K562 (cell line): ENCODE measurements around the gene DDX54. TPM values are rescaled to one million over a fixed set of nuclear protein-coding genes. Genes with fewer than 3 reads are reported as not detected.

ENCODE experiments used
- ATF7 ChIP-seq: fragments of 450-650 bp; IDR thresholded peaks from 2 replicates; pipeline ENCODE4 v1.7.1; 2014; ENCODE audit warnings: mild to moderate bottlenecking, moderate library complexity
- EP300 ChIP-seq: IDR thresholded peaks from 2 replicates; pipeline ENCODE4 v1.6.1; 2012; ENCODE audit warnings: low read length, improper control_type of control experiment
- FOSL1 ChIP-seq: fragments of 200-800 bp; sonication (Bioruptor generic); conservative IDR thresholded peaks from 2 replicates; pipeline ENCODE4 v1.6.1; 2016; ENCODE audit warnings: missing genetic modification characterization, missing compliant biosample characterization
- HDAC3 ChIP-seq: fragments of 450-650 bp; IDR thresholded peaks from 2 replicates; pipeline ENCODE4 v1.6.1; 2018; ENCODE audit warnings: borderline replicate concordance, mild to moderate bottlenecking, moderate library complexity; ENCODE audit not compliant: partially characterized antibody
- ID3 ChIP-seq, 2 experiments: fragments of 250-450 bp in 1 of 2; fragments of 450-650 bp in 1 of 2; sonication (Bioruptor Pico) in 1 of 2; IDR thresholded peaks; 2 replicates each; pipeline versions ENCODE4 v1.6.1 to v1.8.0; 2016 to 2021; ENCODE audit warnings: mild to moderate bottlenecking in 2 of 2, moderate library complexity in 2 of 2, missing compliant biosample characterization in 1 of 2, missing genetic modification characterization in 1 of 2
- JUN ChIP-seq, 2 experiments: sonication (generic) in 1 of 2; formaldehyde crosslinking in 1 of 2; IDR thresholded peaks; 2 replicates each; pipeline versions ENCODE4 v1.6.1 to v1.8.0; 2012 to 2022; ENCODE audit warnings: borderline replicate concordance in 2 of 2, mild to moderate bottlenecking in 2 of 2, improper control_type of control experiment in 1 of 2, low read depth in 1 of 2, low read length in 1 of 2, missing genetic modification reagents in 1 of 2
- KDM1A ChIP-seq, 2 experiments: fragments of 450-650 bp; IDR thresholded peaks; 2 replicates each; pipeline ENCODE4 v1.6.1; 2016; ENCODE audit warnings: mild to moderate bottlenecking in 2 of 2
- L3MBTL2 ChIP-seq: fragments of 450-650 bp; IDR thresholded peaks from 2 replicates; pipeline ENCODE4 v1.6.1; 2016; ENCODE audit warnings: mild to moderate bottlenecking, moderate library complexity
- MEIS2 ChIP-seq: fragments of 450-650 bp; IDR thresholded peaks from 2 replicates; pipeline ENCODE4 v1.6.1; 2014; ENCODE audit warnings: mild to moderate bottlenecking; ENCODE audit not compliant: partially characterized antibody
- RB1 ChIP-seq: fragments of 450-650 bp; IDR thresholded peaks from 2 replicates; pipeline ENCODE4 v1.6.1; 2017; ENCODE audit warnings: low read depth, mild to moderate bottlenecking
- SMAD4 ChIP-seq: fragments of 250-450 bp; sonication (Bioruptor Pico); conservative IDR thresholded peaks from 2 replicates; pipeline ENCODE4 v1.8.0; 2021; ENCODE audit warnings: inconsistent platforms, mild to moderate bottlenecking, moderate library complexity
- SMARCA4 ChIP-seq: fragments of 450-650 bp; IDR thresholded peaks from 2 replicates; pipeline ENCODE4 v1.6.1; 2016
- SRF ChIP-seq, 2 experiments: fragments of 250-450, 450-650 bp in 1 of 2; sonication (Bioruptor Pico) in 1 of 2; sonication (generic) in 1 of 2; formaldehyde crosslinking; IDR thresholded peaks; 2 replicates each; pipeline versions ENCODE4 v1.5.0 to v1.5.1; 2020 to 2022; ENCODE audit warnings: mild to moderate bottlenecking in 1 of 2, missing genetic modification reagents in 1 of 2
- SRSF1 ChIP-seq: fragments of 200-400 bp; formaldehyde crosslinking; IDR thresholded peaks from 2 replicates; pipeline ENCODE4 v1.6.1; 2017; ENCODE audit warnings: mild to moderate bottlenecking, low read depth, low read length, moderate library complexity
- TAL1 ChIP-seq: fragments of 450-650 bp; IDR thresholded peaks from 2 replicates; pipeline ENCODE4 v1.6.1; 2016; ENCODE audit warnings: mild to moderate bottlenecking
- TRIM24 ChIP-seq, 2 experiments: fragments of 450-650 bp; IDR thresholded peaks; 2 replicates each; pipeline ENCODE4 v1.6.1; 2016
- ZNF263 ChIP-seq: sonication (generic); formaldehyde crosslinking; IDR thresholded peaks from 2 replicates; pipeline ENCODE4 v1.8.0; 2022; ENCODE audit warnings: mild to moderate bottlenecking, missing genetic modification reagents, borderline replicate concordance
- ZNF639 ChIP-seq, 2 experiments: fragments of 200-800 bp in 1 of 2; sonication (Bioruptor generic) in 1 of 2; sonication (generic) in 1 of 2; formaldehyde crosslinking in 1 of 2; IDR thresholded peaks in 1 of 2; conservative IDR thresholded peaks in 1 of 2; 2 replicates each; pipeline versions ENCODE4 v1.5.0 to v1.6.1; 2016 to 2020; ENCODE audit warnings: missing compliant biosample characterization in 1 of 2, missing genetic modification characterization in 1 of 2, missing genetic modification reagents in 1 of 2
- ZNF695 ChIP-seq: fragments of 450-650 bp; formaldehyde crosslinking; IDR thresholded peaks from 2 replicates; pipeline ENCODE4 v1.4.0; 2020; ENCODE audit warnings: mild to moderate bottlenecking, moderate library complexity
- polyA plus RNA-seq, 8 experiments: library from polyadenylated mRNA; depleted of rRNA in 4 of 8; stranded (reverse) in 5 of 8; unstranded in 3 of 8; fragments of >200 nt; fragmentation: Nextera tagmentation in 2 of 8; fragmentation: Illumina TruSeq in 1 of 8; extraction: Ambion mirVana in 2 of 8; extraction: Trizol in 1 of 8; gene quantifications; 2 replicates each; pipeline versions ENCODE4 v1.2.1 to v1.2.3, GENCODE V29; 2011 to 2014; ENCODE audit warnings: inconsistent platforms in 1 of 8, missing spikeins in 1 of 8
- total RNA-seq, 7 experiments: library from RNA; depleted of rRNA in 6 of 7; stranded (reverse); fragments of >200 nt in 6 of 7; fragmentation: Illumina TruSeq in 2 of 7; extraction: Trizol in 2 of 7; gene quantifications; 2 replicates each; pipeline versions ENCODE4 v1.2.1 to v1.2.3, GENCODE V29; 2011 to 2021; ENCODE audit warnings: low replicate concordance in 1 of 7
- TF ChIP-seq, protein P1 (sequence below), 3 experiments: fragments of 200-800 bp in 1 of 3; fragments of 250-450 bp in 1 of 3; fragments of 450-650 bp in 1 of 3; sonication (Bioruptor Pico) in 1 of 3; sonication (Bioruptor generic) in 1 of 3; formaldehyde crosslinking in 1 of 3; IDR thresholded peaks; 2 replicates each; pipeline versions ENCODE4 v1.6.1 to v1.8.0; 2016 to 2022; ENCODE audit warnings: mild to moderate bottlenecking in 2 of 3, missing genetic modification characterization in 2 of 3, missing compliant biosample characterization in 1 of 3, moderate library complexity in 1 of 3

DDX54 gene
- total and polyA plus RNA-seq, 9 of the 15 experiments (the other 6 are each of a cell fraction or from before 2014, with no cell fraction given), result 1.4 to 135 (median 51.4) TPM

GRCh38 chr12:113231235-113232088 is 46.2 kb upstream of the DDX54 start (continued):
- TF ChIP-seq SRSF1 (no peak), SRF (CRISPR knock-in tag; IDR thresholded peaks at IDR 0.05) (peak; percentile 95 to 99), HDAC3 (peak; percentile 59), ATF7 (peak; percentile 53), ID3 (CRISPR knock-in tag; IDR thresholded peaks at IDR 0.05) (no peak), ID3 (tag; IDR thresholded peaks at IDR 0.05) (peak; percentile 78; the same call in 1 of the 2 replicates), L3MBTL2 (peak; percentile 11; the same call in 1 of the 2 replicates), KDM1A (IDR thresholded peaks at IDR 0.05) (peak; percentile 82 to 86), EP300 (peak; percentile 80), ZNF639 (CRISPR knock-in tag; conservative IDR thresholded peaks at IDR 0.05 in 1 of 2, IDR thresholded peaks at IDR 0.05 in 1 of 2) (no peak; a peak in 1 of 4 replicates), TAL1 (peak; percentile 90), RB1 (peak; percentile 14; the same call in 1 of the 2 replicates), JUN (IDR thresholded peaks at IDR 0.05; ENCODE audit: borderline replicate concordance, low read depth, low read length) (peak; percentile 82; the same call in 1 of the 2 replicates), JUN (CRISPR knock-in tag; IDR thresholded peaks at IDR 0.05; ENCODE audit: borderline replicate concordance) (no peak), FOSL1 (tag) (peak; percentile 97), SMAD4 (peak; percentile 45), MEIS2 (peak; percentile 50), ZNF263 (CRISPR knock-in tag) (no peak), TRIM24 (IDR thresholded peaks at IDR 0.05) (peak; percentile 88 to 93), ZNF695 (CRISPR knock-in tag) (no peak), SMARCA4 (peak; percentile 83; the same call in 1 of the 2 replicates)
- TF ChIP-seq, protein P1, sequence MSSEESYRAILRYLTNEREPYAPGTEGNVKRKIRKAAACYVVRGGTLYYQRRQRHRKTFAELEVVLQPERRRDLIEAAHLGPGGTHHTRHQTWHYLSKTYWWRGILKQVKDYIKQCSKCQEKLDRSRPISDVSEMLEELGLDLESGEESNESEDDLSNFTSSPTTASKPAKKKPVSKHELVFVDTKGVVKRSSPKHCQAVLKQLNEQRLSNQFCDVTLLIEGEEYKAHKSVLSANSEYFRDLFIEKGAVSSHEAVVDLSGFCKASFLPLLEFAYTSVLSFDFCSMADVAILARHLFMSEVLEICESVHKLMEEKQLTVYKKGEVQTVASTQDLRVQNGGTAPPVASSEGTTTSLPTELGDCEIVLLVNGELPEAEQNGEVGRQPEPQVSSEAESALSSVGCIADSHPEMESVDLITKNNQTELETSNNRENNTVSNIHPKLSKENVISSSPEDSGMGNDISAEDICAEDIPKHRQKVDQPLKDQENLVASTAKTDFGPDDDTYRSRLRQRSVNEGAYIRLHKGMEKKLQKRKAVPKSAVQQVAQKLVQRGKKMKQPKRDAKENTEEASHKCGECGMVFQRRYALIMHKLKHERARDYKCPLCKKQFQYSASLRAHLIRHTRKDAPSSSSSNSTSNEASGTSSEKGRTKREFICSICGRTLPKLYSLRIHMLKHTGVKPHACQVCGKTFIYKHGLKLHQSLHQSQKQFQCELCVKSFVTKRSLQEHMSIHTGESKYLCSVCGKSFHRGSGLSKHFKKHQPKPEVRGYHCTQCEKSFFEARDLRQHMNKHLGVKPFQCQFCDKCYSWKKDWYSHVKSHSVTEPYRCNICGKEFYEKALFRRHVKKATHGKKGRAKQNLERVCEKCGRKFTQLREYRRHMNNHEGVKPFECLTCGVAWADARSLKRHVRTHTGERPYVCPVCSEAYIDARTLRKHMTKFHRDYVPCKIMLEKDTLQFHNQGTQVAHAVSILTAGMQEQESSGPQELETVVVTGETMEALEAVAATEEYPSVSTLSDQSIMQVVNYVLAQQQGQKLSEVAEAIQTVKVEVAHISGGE (CRISPR knock-in tag; IDR thresholded peaks at IDR 0.05), result 0 out of 6 replicates have a peak, but pooled peaks of 1 of the 3 experiments have one; percentile 18
